Loucy (cell line): ENCODE measurements around the gene CLNK.

ENCODE experiments used
- EZH2phosphoT487 ChIP-seq: fragments of 200-600 bp; IDR thresholded peaks from 2 replicates; pipeline ENCODE4 v1.6.1; 2018; ENCODE audit warnings: antibody characterized with exemption, mild to moderate bottlenecking, moderate library complexity, borderline replicate concordance
- TF ChIP-seq, protein P1 (sequence below): fragments of 200-600 bp; sonication (generic); conservative IDR thresholded peaks from 2 replicates; pipeline ENCODE4 v1.5.1; 2014; ENCODE audit warnings: mild to moderate bottlenecking, antibody characterized with exemption, low read length

GRCh38 chr4:10567766-10568165 lies 116.8 kb downstream of the CLNK start:
- TF ChIP-seq, protein P1, sequence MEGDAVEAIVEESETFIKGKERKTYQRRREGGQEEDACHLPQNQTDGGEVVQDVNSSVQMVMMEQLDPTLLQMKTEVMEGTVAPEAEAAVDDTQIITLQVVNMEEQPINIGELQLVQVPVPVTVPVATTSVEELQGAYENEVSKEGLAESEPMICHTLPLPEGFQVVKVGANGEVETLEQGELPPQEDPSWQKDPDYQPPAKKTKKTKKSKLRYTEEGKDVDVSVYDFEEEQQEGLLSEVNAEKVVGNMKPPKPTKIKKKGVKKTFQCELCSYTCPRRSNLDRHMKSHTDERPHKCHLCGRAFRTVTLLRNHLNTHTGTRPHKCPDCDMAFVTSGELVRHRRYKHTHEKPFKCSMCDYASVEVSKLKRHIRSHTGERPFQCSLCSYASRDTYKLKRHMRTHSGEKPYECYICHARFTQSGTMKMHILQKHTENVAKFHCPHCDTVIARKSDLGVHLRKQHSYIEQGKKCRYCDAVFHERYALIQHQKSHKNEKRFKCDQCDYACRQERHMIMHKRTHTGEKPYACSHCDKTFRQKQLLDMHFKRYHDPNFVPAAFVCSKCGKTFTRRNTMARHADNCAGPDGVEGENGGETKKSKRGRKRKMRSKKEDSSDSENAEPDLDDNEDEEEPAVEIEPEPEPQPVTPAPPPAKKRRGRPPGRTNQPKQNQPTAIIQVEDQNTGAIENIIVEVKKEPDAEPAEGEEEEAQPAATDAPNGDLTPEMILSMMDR: no peak
- no peak for TF ChIP-seq EZH2phosphoT487
